Stimulated activated naive CD8-positive, alpha-beta T cell treated with anti-CD3 and anti-CD28 coated beads, Interleukin-15, Interleukin-2, amounts not matched to agents 100 ng/mL and 50 ng/mL, for 24 hours (primary cell): Measurements from ENCODE around the gene HLA-DRB5.
"Not testable (repeated sequence)": the region's sequence is repeated elsewhere in the genome, so short reads cannot be mapped to it uniquely, and the experiment has no call there.

Source experiments
- H3K27ac Mint-ChIP-seq: one replicate; pipeline ENCODE4 v1.8.0; 2021; ENCODE audit warnings: mild to moderate bottlenecking, mixed read lengths
- H3K27me3 Mint-ChIP-seq: one replicate; pipeline ENCODE4 v1.8.0; 2021; ENCODE audit warnings: mixed read lengths
- H3K36me3 Mint-ChIP-seq: one replicate; pipeline ENCODE4 v1.8.0; 2021; ENCODE audit warnings: low read depth, mixed read lengths
- H3K4me1 Mint-ChIP-seq: one replicate; pipeline ENCODE4 v1.8.0; 2021; ENCODE audit warnings: low read depth, mixed read lengths
- H3K4me3 Mint-ChIP-seq: one replicate; pipeline ENCODE4 v1.8.0; 2021; ENCODE audit warnings: mild to moderate bottlenecking, mixed read lengths
- H3K9me3 Mint-ChIP-seq: one replicate; pipeline ENCODE4 v1.8.0; 2021; ENCODE audit warnings: mixed read lengths

The HLA-DRB5 gene

GRCh38 chr6:32529697-32530430, at the start of gene HLA-DRB5:
Gene HLA-DRB5 (minus strand): TSS chr6:32530287. CDS start chr6:32530224, 63 bp downstream.
- peak within 1 kb of the TSS; percentile 73 for H3K27ac Mint-ChIP-seq
- H3K36me3 Mint-ChIP-seq = no peaks in the 10 kb centered on the region
- no peaks in the 10 kb centered on the region for H3K27me3 Mint-ChIP-seq
- peaks cover 3% of the 10 kb centered on the region for H3K4me1 Mint-ChIP-seq
- H3K9me3 Mint-ChIP-seq = no peaks in the 10 kb centered on the region
- H3K4me3 Mint-ChIP-seq = peak within 1 kb of the TSS; percentile 76

GRCh38 chr6:32578962-32579361, 48.9 kb upstream of the HLA-DRB5 start:
- no peak overlapping the region for H3K27ac Mint-ChIP-seq
- no peaks in the 10 kb centered on the region for H3K9me3 Mint-ChIP-seq
- peaks cover 4% of the 10 kb centered on the region for H3K27me3 Mint-ChIP-seq
- peaks cover 11% of the 10 kb centered on the region for H3K36me3 Mint-ChIP-seq
- H3K4me1 Mint-ChIP-seq = peaks cover 3% of the 10 kb centered on the region
- no peak overlapping the region for H3K4me3 Mint-ChIP-seq

GRCh38 chr6:32577493-32577892, 47.4 kb upstream of the HLA-DRB5 start:
- peaks cover 11% of the 10 kb centered on the region for H3K36me3 Mint-ChIP-seq
- not testable (repeated sequence) for H3K27ac Mint-ChIP-seq, H3K27me3 Mint-ChIP-seq, H3K4me3 Mint-ChIP-seq, H3K4me1 Mint-ChIP-seq, H3K9me3 Mint-ChIP-seq

GRCh38 chr6:32576250-32576649, 46.2 kb upstream of the HLA-DRB5 start:
- H3K4me1 Mint-ChIP-seq = no peaks in the 10 kb centered on the region
- no peaks in the 10 kb centered on the region for H3K9me3 Mint-ChIP-seq
- peaks cover 7% of the 10 kb centered on the region for H3K27me3 Mint-ChIP-seq
- no peak overlapping the region for H3K27ac Mint-ChIP-seq
- H3K4me3 Mint-ChIP-seq = no peak overlapping the region
- peaks cover 11% of the 10 kb centered on the region for H3K36me3 Mint-ChIP-seq

- peaks cover 3% of the 10 kb centered on the region for H3K27me3 Mint-ChIP-seq
- H3K27ac Mint-ChIP-seq = no peak overlapping the region
- no peak overlapping the region for H3K4me3 Mint-ChIP-seq
- no peaks in the 10 kb centered on the region for H3K36me3 Mint-ChIP-seq
- no peaks in the 10 kb centered on the region for H3K9me3 Mint-ChIP-seq
- H3K4me1 Mint-ChIP-seq = peaks cover 15% of the 10 kb centered on the region
Measured at GRCh38 chr6:32570363-32570905, 40.3 kb upstream of the HLA-DRB5 start.

GRCh38 chr6:32568561-32568960, 38.5 kb upstream of the HLA-DRB5 start:
- H3K36me3 Mint-ChIP-seq = no peaks in the 10 kb centered on the region
- H3K4me3 Mint-ChIP-seq = no peak overlapping the region
- H3K27ac Mint-ChIP-seq = no peak overlapping the region
- H3K9me3 Mint-ChIP-seq = no peaks in the 10 kb centered on the region
- H3K4me1 Mint-ChIP-seq = peaks cover 15% of the 10 kb centered on the region
- H3K27me3 Mint-ChIP-seq = peaks cover 3% of the 10 kb centered on the region

GRCh38 chr6:32566957-32567356, 36.9 kb upstream of the HLA-DRB5 start:
- Mint-ChIP-seq H3K4me3 (no peak overlapping the region), H3K27me3 (peaks cover 1% of the 10 kb centered on the region), H3K4me1 (peaks cover 15% of the 10 kb centered on the region), H3K36me3 (no peaks in the 10 kb centered on the region), H3K27ac (no peak overlapping the region), H3K9me3 (no peaks in the 10 kb centered on the region)

- Mint-ChIP-seq H3K9me3 (no peaks in the 10 kb centered on the region), H3K27ac (no peak overlapping the region), H3K36me3 (no peaks in the 10 kb centered on the region), H3K4me3 (no peak overlapping the region), H3K4me1 (peaks cover 15% of the 10 kb centered on the region), H3K27me3 (no peaks in the 10 kb centered on the region)
Measured at GRCh38 chr6:32565511-32565910, 35.4 kb upstream of the HLA-DRB5 start.

- H3K4me3 Mint-ChIP-seq = no peak overlapping the region
- H3K36me3 Mint-ChIP-seq = no peaks in the 10 kb centered on the region
- no peaks in the 10 kb centered on the region for H3K4me1 Mint-ChIP-seq
- H3K27ac Mint-ChIP-seq = no peak overlapping the region
- H3K27me3 Mint-ChIP-seq = no peaks in the 10 kb centered on the region
- H3K9me3 Mint-ChIP-seq = no peaks in the 10 kb centered on the region
Measured at GRCh38 chr6:32562940-32563339, 32.9 kb upstream of the HLA-DRB5 start.

GRCh38 chr6:32559747-32560146, 29.7 kb upstream of the HLA-DRB5 start:
- Mint-ChIP-seq H3K27ac (no peak overlapping the region), H3K4me1 (no peaks in the 10 kb centered on the region), H3K36me3 (no peaks in the 10 kb centered on the region), H3K9me3 (no peaks in the 10 kb centered on the region), H3K27me3 (no peaks in the 10 kb centered on the region), H3K4me3 (no peak overlapping the region)

GRCh38 chr6:32558426-32559057, 28.5 kb upstream of the HLA-DRB5 start:
- Mint-ChIP-seq H3K9me3 (no peaks in the 10 kb centered on the region), H3K4me1 (peaks cover 5% of the 10 kb centered on the region), H3K4me3 (no peak overlapping the region), H3K27ac (no peak overlapping the region), H3K27me3 (no peaks in the 10 kb centered on the region), H3K36me3 (no peaks in the 10 kb centered on the region)

GRCh38 chr6:32554116-32554965, 24.3 kb upstream of the HLA-DRB5 start:
- H3K9me3 Mint-ChIP-seq = no peaks in the 10 kb centered on the region
- H3K36me3 Mint-ChIP-seq = no peaks in the 10 kb centered on the region
- no peaks in the 10 kb centered on the region for H3K27me3 Mint-ChIP-seq
- H3K4me3 Mint-ChIP-seq = no peak overlapping the region
- peaks cover 9% of the 10 kb centered on the region for H3K4me1 Mint-ChIP-seq
- H3K27ac Mint-ChIP-seq = no peak overlapping the region

- H3K27me3 Mint-ChIP-seq = no peaks in the 10 kb centered on the region
Measured at GRCh38 chr6:32553037-32553742, 23.1 kb upstream of the HLA-DRB5 start.

GRCh38 chr6:32551410-32551809, 21.3 kb upstream of the HLA-DRB5 start:
- peaks cover 9% of the 10 kb centered on the region for H3K4me1 Mint-ChIP-seq
- H3K36me3 Mint-ChIP-seq = no peaks in the 10 kb centered on the region
- H3K9me3 Mint-ChIP-seq = no peaks in the 10 kb centered on the region
- H3K27ac Mint-ChIP-seq = no peak overlapping the region
- no peak overlapping the region for H3K4me3 Mint-ChIP-seq
- H3K27me3 Mint-ChIP-seq = no peaks in the 10 kb centered on the region

More at GRCh38 chr6:32553037-32553742, 23.1 kb upstream of the HLA-DRB5 start:
- Mint-ChIP-seq H3K4me1 (peaks cover 9% of the 10 kb centered on the region), H3K9me3 (no peaks in the 10 kb centered on the region), H3K27ac (no peak overlapping the region), H3K36me3 (no peaks in the 10 kb centered on the region), H3K4me3 (no peak overlapping the region)
